SK-N-MC (cell line): ENCODE results near the gene HNRNPF.
"Not testable (repeated sequence)": the region's sequence is repeated elsewhere in the genome, so short reads cannot be mapped to it uniquely, and the experiment has no call there.

Source experiments
- EZH2 ChIP-seq: fragments of 200-600 bp; sonication (generic); IDR thresholded peaks from one replicate; pipeline ENCODE4 v1.6.1; 2017; ENCODE audit warnings: antibody characterized with exemption
- FOXP2 ChIP-seq: optimal IDR thresholded peaks from 2 replicates; pipeline ENCODE3; 2011; ENCODE audit warnings: mild to moderate bottlenecking, moderate library complexity; ENCODE audit not compliant: insufficient read depth; ENCODE audit errors: extremely low read length, control extremely low read depth
- POLR2AphosphoS5 ChIP-seq: IDR thresholded peaks from 2 replicates; pipeline ENCODE4 v1.6.1; 2012; ENCODE audit warnings: mild to moderate bottlenecking, low read depth, low read length, borderline replicate concordance

DNA sequence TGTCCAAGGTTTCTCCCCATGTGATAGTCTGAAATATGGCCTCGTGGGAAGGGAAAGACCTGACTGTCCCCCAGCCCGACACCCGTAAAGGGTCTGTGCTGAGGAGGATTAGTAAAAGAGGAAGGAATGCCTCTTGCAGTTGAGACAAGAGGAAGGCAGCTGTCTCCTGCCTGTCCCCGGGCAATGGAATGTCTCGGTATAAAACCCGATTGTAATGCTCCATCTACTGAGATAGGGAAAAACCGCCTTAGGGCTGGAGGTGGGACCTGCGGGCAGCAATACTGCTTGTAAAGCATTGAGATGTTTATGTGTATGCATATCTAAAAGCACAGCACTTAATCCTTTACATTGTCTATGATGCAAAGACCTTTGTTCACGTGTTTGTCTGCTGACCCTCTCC is 71.5 kb downstream of the HNRNPF start:
- TF ChIP-seq EZH2, POLR2AphosphoS5, FOXP2: not testable (repeated sequence)
